GM12878 (cell line): ENCODE data around the gene SHLD1. TPM values are rescaled to one million over a fixed set of nuclear protein-coding genes. Genes with fewer than 3 reads are reported as not detected.

ENCODE experiments used
- ATAC-seq: fragments of 200-7000 bp; cut with Tn5 transposase; 3 replicates; pipeline ENCODE4 v1.9.1; 2020; ENCODE audit warnings: mild to moderate bottlenecking, moderate library complexity
- BruUV-seq: library from RNA; stranded (reverse); fragments of 400-500 nt; replicated peaks from 2 replicates; lab custom pipeline; 2021; lab: Mats Ljungman, UMichigan
- CTCF ChIA-PET: fragments of 300-600 bp; sonication (Branson Sonifier 250); formaldehyde crosslinking; extraction: SDS; loops from one replicate; lab custom pipeline; 2021; ENCODE audit warnings: inconsistent platforms; lab: Yijun Ruan, JAX
- POLR2A ChIA-PET: fragments of 350-600 bp; formaldehyde crosslinking; extraction: SDS; loops from one replicate; lab custom pipeline; 2021; ENCODE audit warnings: inconsistent platforms; lab: Charles Lee
- RAD21 ChIA-PET: fragments of 300-600 bp; sonication (Branson Sonifier 250); formaldehyde crosslinking; loops from one replicate; lab custom pipeline; 2023; ENCODE audit warnings: antibody characterized with exemption; ENCODE audit not compliant: unreplicated experiment; lab: Charles Lee
- SMC1A ChIA-PET: fragments of 300-600 bp; sonication (Branson Sonifier 250); formaldehyde crosslinking; loops from one replicate; lab custom pipeline; 2023; ENCODE audit not compliant: unreplicated experiment, uncharacterized antibody; lab: Charles Lee
- DNase-seq: peaks from one replicate; pipeline ENCODE4 v3.0.0-alpha.2; 2011; ENCODE audit warnings: low read depth, low spot score
- FAIRE-seq: peaks from 3 replicates; lab custom pipeline; 2011; peaks lifted over from hg19 to GRCh38; lab: Jason Lieb, UNC
- H2AFZ ChIP-seq: 2 replicates; pipeline ENCODE4 v1.6.0; 2011; ENCODE audit warnings: low read depth, low read length, control low read depth; ENCODE audit not compliant: control insufficient read depth
- H3K27ac ChIP-seq: 2 replicates; pipeline ENCODE4 v1.5.1; 2011; ENCODE audit warnings: control low read depth; ENCODE audit not compliant: control insufficient read depth, insufficient read depth
- H3K27me3 ChIP-seq, 2 experiments: replicated peaks in 1 of 2; 2 replicates each; pipeline versions ENCODE4 v1.6.0 to v1.6.1; 2011; ENCODE audit warnings: low read length in 1 of 2; ENCODE audit not compliant: control insufficient read depth in 2 of 2, insufficient read depth in 2 of 2
- H3K36me3 ChIP-seq, 2 experiments: 2 replicates each; pipeline ENCODE4 v1.5.1; 2011; ENCODE audit warnings: low read length in 1 of 2; ENCODE audit not compliant: control insufficient read depth in 2 of 2, insufficient read depth in 2 of 2
- H3K4me1 ChIP-seq: 2 replicates; pipeline ENCODE4 v1.6.1; 2011; ENCODE audit warnings: mild to moderate bottlenecking, low read length, moderate library complexity, mixed read lengths; ENCODE audit not compliant: control insufficient read depth, insufficient read depth
- H3K4me2 ChIP-seq: 2 replicates; pipeline ENCODE4 v1.6.0; 2011; ENCODE audit warnings: control low read depth; ENCODE audit not compliant: control insufficient read depth, insufficient read depth
- H3K4me3 ChIP-seq: fragments of 200-600 bp; sonication (generic); 2 replicates; pipeline ENCODE4 v1.5.1; 2016
- H3K79me2 ChIP-seq: 2 replicates; pipeline ENCODE4 v1.6.0; 2011; ENCODE audit warnings: low read length; ENCODE audit not compliant: control insufficient read depth, insufficient read depth
- H3K9ac ChIP-seq: 2 replicates; pipeline ENCODE4 v1.8.0; 2011; ENCODE audit warnings: low read length, control low read depth, mixed read lengths; ENCODE audit not compliant: control insufficient read depth, insufficient read depth
- H3K9me3 ChIP-seq: replicated peaks from 3 replicates; pipeline ENCODE4 v1.5.1; 2011; ENCODE audit warnings: mild to moderate bottlenecking, low read length; ENCODE audit not compliant: control insufficient read depth, insufficient read depth
- H4K20me1 ChIP-seq: 2 replicates; pipeline ENCODE4 v1.6.0; 2011; ENCODE audit not compliant: control insufficient read depth, insufficient read depth
- BCLAF1 ChIP-seq: fragments of 450-650 bp; IDR thresholded peaks from 2 replicates; pipeline ENCODE4 v1.6.1; 2017; ENCODE audit warnings: antibody characterized with exemption, mild to moderate bottlenecking, moderate library complexity
- BHLHE40 ChIP-seq, 2 experiments: fragments of 450-650 bp in 1 of 2; IDR thresholded peaks; 2 replicates each; pipeline ENCODE4 v1.6.1; 2011 to 2017; ENCODE audit warnings: low read depth in 2 of 2, borderline replicate concordance in 1 of 2, improper control_type of control experiment in 1 of 2, low read length in 1 of 2, mild to moderate bottlenecking in 1 of 2
- BRCA1 ChIP-seq: IDR thresholded peaks from 2 replicates; pipeline ENCODE4 v1.6.1; 2011; ENCODE audit warnings: low read depth, low read length, improper control_type of control experiment
- CBFB ChIP-seq: IDR thresholded peaks from 2 replicates; pipeline ENCODE4 v1.6.1; 2016; ENCODE audit warnings: antibody characterized with exemption, low read depth
- CEBPB ChIP-seq, 2 experiments: fragments of 150-350 bp in 1 of 2; IDR thresholded peaks; 2 replicates each; pipeline ENCODE4 v1.6.1; 2012 to 2014; ENCODE audit warnings: low read depth in 2 of 2, low read length in 2 of 2, borderline replicate concordance in 1 of 2, inconsistent platforms in 1 of 2
- CREB1 ChIP-seq: IDR thresholded peaks from 2 replicates; pipeline ENCODE4 v1.6.1; 2012; ENCODE audit warnings: low read depth, mild to moderate bottlenecking, inconsistent platforms
- FOXM1 ChIP-seq: IDR thresholded peaks from 2 replicates; pipeline ENCODE4 v1.6.1; 2012; ENCODE audit warnings: low read depth, mild to moderate bottlenecking, inconsistent platforms, low read length, moderate library complexity
- KAT2A ChIP-seq: conservative IDR thresholded peaks from 2 replicates; pipeline ENCODE4 v1.6.1; 2011; ENCODE audit warnings: low read depth, low read length; ENCODE audit not compliant: control insufficient read depth
- NFIC ChIP-seq: IDR thresholded peaks from 2 replicates; pipeline ENCODE4 v1.6.1; 2012; ENCODE audit warnings: low read depth, mild to moderate bottlenecking, inconsistent platforms, low read length, moderate library complexity
- NFYA ChIP-seq: IDR thresholded peaks from 2 replicates; pipeline ENCODE4 v1.6.1; 2011; ENCODE audit warnings: low read depth, mild to moderate bottlenecking, low read length, improper control_type of control experiment, borderline replicate concordance
- PAX8 ChIP-seq: fragments of 450-650 bp; IDR thresholded peaks from 2 replicates; pipeline ENCODE4 v1.6.1; 2017; ENCODE audit warnings: mild to moderate bottlenecking, moderate library complexity
- POLR2A ChIP-seq: IDR thresholded peaks from 2 replicates; pipeline ENCODE4 v1.6.1; 2011; ENCODE audit warnings: low read depth, mild to moderate bottlenecking, low read length
- SMAD5 ChIP-seq: IDR thresholded peaks from 2 replicates; pipeline ENCODE4 v1.6.1; 2016; ENCODE audit warnings: antibody characterized with exemption, low read depth
- ZNF24 ChIP-seq: fragments of 450-650 bp; IDR thresholded peaks from 2 replicates; pipeline ENCODE4 v1.6.1; 2017; ENCODE audit warnings: antibody characterized with exemption, mild to moderate bottlenecking
- WGBS: methylation state at CpG from one replicate; pipeline ENCODE4 v1.1.6; 2016; ENCODE audit warnings: low lambda C conversion rate; ENCODE audit not compliant: insufficient replicate concordance, insufficient coverage; ENCODE audit errors: missing lambda C conversion rate; 5-methylcytosine and 5-hydroxymethylcytosine counted together
- in situ Hi-C: fragments of 300-500 bp; cut with MboI; formaldehyde crosslinking; loops from 9 replicates; pipeline ENCODE4 v1.14.3; 2018; ENCODE audit warnings: mixed read lengths
- intact Hi-C: fragments of 100-400 bp; cut with micrococcal nuclease; formaldehyde crosslinking; loops from one replicate; pipeline ENCODE4 v1.14.2; 2022; ENCODE audit not compliant: unreplicated experiment
- polyA plus RNA-seq, 11 experiments: library from polyadenylated mRNA; depleted of rRNA in 4 of 11; unstranded in 6 of 11; stranded (reverse) in 5 of 11; fragments of >200 nt; fragmentation: Nextera tagmentation in 4 of 11; fragmentation: Illumina TruSeq in 1 of 11; extraction: Ambion mirVana in 4 of 11; extraction: Trizol in 1 of 11; gene quantifications; 1 replicate in 1 of 11; 2 replicates in 10 of 11; pipeline versions ENCODE4 v1.2.1 to v1.2.3, GENCODE V29; 2011 to 2016; ENCODE audit warnings: inconsistent platforms in 2 of 11, missing spikeins in 2 of 11, low read depth in 1 of 11
- total RNA-seq, 4 experiments: library from RNA; depleted of rRNA in 3 of 4; stranded (reverse); fragments of >200 nt in 3 of 4; fragmentation: Illumina TruSeq in 1 of 4; extraction: Trizol in 1 of 4; gene quantifications; 2 replicates each; pipeline versions ENCODE4 v1.2.1 to v1.2.3, GENCODE V29; 2013 to 2021
- TF ChIP-seq, protein P1 (sequence below): IDR thresholded peaks from 2 replicates; pipeline ENCODE4 v1.6.1; 2012; ENCODE audit warnings: low read depth, low read length, improper control_type of control experiment

SHLD1 gene
- total and polyA plus RNA-seq, 10 of the 15 experiments (the other 5 are each of a cell fraction or from before 2014, with no cell fraction given), result 10.8 to 70.9 (median 25.4) TPM

DNA sequence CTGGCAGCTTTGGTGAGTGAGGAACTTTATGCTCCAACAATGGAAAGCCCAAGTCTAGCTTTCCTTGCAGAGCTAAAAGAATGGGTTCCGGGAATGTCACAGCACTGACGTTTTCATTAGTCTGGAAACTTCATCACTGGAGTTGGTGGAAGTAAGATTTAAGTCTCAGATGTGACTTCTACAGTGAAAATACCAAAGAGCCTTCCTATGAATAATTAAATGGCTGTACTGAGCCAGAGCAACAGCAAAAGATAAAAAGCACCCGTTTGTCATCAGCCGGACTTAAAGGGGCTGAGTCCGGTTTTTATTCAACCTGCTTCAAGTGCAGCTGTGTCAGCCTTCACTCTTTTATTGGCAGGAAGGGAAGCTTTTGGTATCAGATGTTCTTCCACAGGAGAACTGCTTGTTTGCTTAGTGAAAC is 46.5 kb upstream of the SHLD1 start:
- no peak for ATAC-seq
- no peak overlapping the region for H3K4me3 ChIP-seq
- no peak for TF ChIP-seq PAX8
- TF ChIP-seq BCLAF1, result no peak
- TF ChIP-seq NFYA, result no peak
- no peak for TF ChIP-seq POLR2A
- no peak for TF ChIP-seq CEBPB (IDR thresholded peaks at IDR 0.05; ENCODE audit: borderline replicate concordance in 1 of 2, low read depth in 2 of 2, low read length in 2 of 2)
- no peak for TF ChIP-seq CBFB
- no peak for TF ChIP-seq ZNF24
- TF ChIP-seq, protein P1, sequence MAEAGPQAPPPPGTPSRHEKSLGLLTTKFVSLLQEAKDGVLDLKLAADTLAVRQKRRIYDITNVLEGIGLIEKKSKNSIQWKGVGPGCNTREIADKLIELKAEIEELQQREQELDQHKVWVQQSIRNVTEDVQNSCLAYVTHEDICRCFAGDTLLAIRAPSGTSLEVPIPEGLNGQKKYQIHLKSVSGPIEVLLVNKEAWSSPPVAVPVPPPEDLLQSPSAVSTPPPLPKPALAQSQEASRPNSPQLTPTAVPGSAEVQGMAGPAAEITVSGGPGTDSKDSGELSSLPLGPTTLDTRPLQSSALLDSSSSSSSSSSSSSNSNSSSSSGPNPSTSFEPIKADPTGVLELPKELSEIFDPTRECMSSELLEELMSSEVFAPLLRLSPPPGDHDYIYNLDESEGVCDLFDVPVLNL, result no peak
- TF ChIP-seq NFIC, result no peak
- TF ChIP-seq FOXM1, result no peak
- no peak for TF ChIP-seq BHLHE40 (IDR thresholded peaks at IDR 0.05; ENCODE audit: borderline replicate concordance in 1 of 2, low read depth in 2 of 2, low read length in 1 of 2)
- no peak for TF ChIP-seq KAT2A
- no peak for TF ChIP-seq CREB1
- no peak for TF ChIP-seq BRCA1
- TF ChIP-seq SMAD5, result no peak
- TF ChIP-seq, all 136 proteins: peak for 0
- Histone ChIP-seq H3K27ac (no peak overlapping the region), H4K20me1 (no peaks in the 10 kb centered on the region), H3K9ac (no peak overlapping the region), H3K4me1 (no peaks in the 10 kb centered on the region), H3K4me2 (no peak overlapping the region), H3K79me2 (no peaks in the 10 kb centered on the region), H2AFZ (no peak overlapping the region), H3K27me3 (no peaks in the 10 kb centered on the region), H3K36me3 (no peaks in the 10 kb centered on the region), H3K9me3 (no peaks in the 10 kb centered on the region)
- no peak for DNase-seq
- RAD21 ChIA-PET, result no interaction called here
- SMC1A ChIA-PET, result interaction anchor here (1.0 to 1.2 kb wide), 5 partner anchors 13 to 134 kb away, joined by 3 read pairs; no protein-coding TSS in a partner anchor
- CTCF ChIA-PET, result interaction anchor here (0.6 to 0.9 kb wide), 3 partner anchors 47 to 70 kb away, joined by 3 to 4 read pairs (median 3); partner anchors contain the start of gene SHLD1
- 41% methylated on average over 5 of the region's 5 CpGs for WGBS
- intact Hi-C loops, result no loop called here
- POLR2A ChIA-PET, result interaction anchor here (0.7 to 0.8 kb wide), 2 partner anchors 11 to 28 kb away, joined by 3 read pairs; no protein-coding TSS in a partner anchor
- BruUV-seq, result no TSS peak
- FAIRE-seq, result no peak
- in situ Hi-C loops, result no loop called here
